IMR-90 (cell line): ENCODE data around the gene GPR84. TPM values are rescaled to one million over a fixed set of nuclear protein-coding genes. Genes with fewer than 3 reads are reported as not detected.
A peak's percentile ranks its signal among the peaks of the same experiment; 100 is the strongest.

Source experiments
- ATAC-seq: fragments of 200-7000 bp; cut with Tn5 transposase; 2 replicates; pipeline ENCODE4 v1.9.1; 2020; ENCODE audit warnings: low read depth, mild to moderate bottlenecking, moderate library complexity
- BruUV-seq: library from RNA; stranded (reverse); fragments of 400-500 nt; replicated peaks from 2 replicates; lab custom pipeline; 2021; lab: Mats Ljungman, UMichigan
- CTCF ChIA-PET: fragments of 300-600 bp; formaldehyde crosslinking; extraction: SDS; loops from one replicate; lab custom pipeline; 2021; ENCODE audit warnings: antibody characterized with exemption; lab: Yijun Ruan, JAX
- POLR2A ChIA-PET: fragments of 300-600 bp; sonication (Branson Sonifier 250); formaldehyde crosslinking; loops from one replicate; lab custom pipeline; 2022; ENCODE audit warnings: antibody characterized with exemption; ENCODE audit not compliant: unreplicated experiment; lab: Charles Lee
- DNase-seq: peaks from one replicate; pipeline ENCODE4 v3.0.0; 2013
- H2AFZ ChIP-seq: replicated peaks from 2 replicates; pipeline ENCODE3; 2013; ENCODE audit warnings: low read length, mild to moderate bottlenecking; ENCODE audit not compliant: poor library complexity
- H2AK5ac ChIP-seq: 2 replicates; pipeline ENCODE4 v1.6.1; 2013; ENCODE audit warnings: low read depth, low read length, inconsistent platforms
- H2AK9ac ChIP-seq: replicated peaks from 2 replicates; pipeline ENCODE3; 2013; ENCODE audit warnings: mild to moderate bottlenecking, low read depth, low read length, moderate library complexity; ENCODE audit not compliant: poor library complexity
- H2BK120ac ChIP-seq: 2 replicates; pipeline ENCODE4 v1.6.1; 2013; ENCODE audit warnings: low read depth, low read length, inconsistent platforms
- H2BK15ac ChIP-seq: 3 replicates; pipeline ENCODE4 v1.6.1; 2013; ENCODE audit warnings: low read depth, low read length, inconsistent platforms
- H2BK20ac ChIP-seq: 2 replicates; pipeline ENCODE4 v1.6.1; 2013; ENCODE audit warnings: low read depth, mild to moderate bottlenecking, inconsistent platforms, low read length, moderate library complexity
- H2BK5ac ChIP-seq: 2 replicates; pipeline ENCODE4 v1.6.1; 2013; ENCODE audit warnings: mild to moderate bottlenecking, low read depth, low read length, inconsistent platforms; ENCODE audit not compliant: poor library complexity, severe bottlenecking
- H3K14ac ChIP-seq: replicated peaks from 2 replicates; pipeline ENCODE4 v1.6.1; 2013; ENCODE audit warnings: low read depth, low read length, inconsistent platforms
- H3K18ac ChIP-seq: 2 replicates; pipeline ENCODE4 v1.6.1; 2013; ENCODE audit warnings: low read depth, low read length, control low read depth
- H3K23ac ChIP-seq: 2 replicates; pipeline ENCODE4 v1.6.1; 2013; ENCODE audit warnings: low read depth, low read length, inconsistent platforms
- H3K27ac ChIP-seq: 2 replicates; pipeline ENCODE4 v1.5.1; 2013; ENCODE audit warnings: mild to moderate bottlenecking, control low read depth, low read length; ENCODE audit not compliant: insufficient read depth
- H3K27me3 ChIP-seq: 2 replicates; pipeline ENCODE4 v1.6.1; 2013; ENCODE audit warnings: low read length; ENCODE audit not compliant: control insufficient read depth, insufficient read depth
- H3K36me3 ChIP-seq: 2 replicates; pipeline ENCODE4 v1.6.1; 2013; ENCODE audit warnings: low read length, mixed read lengths; ENCODE audit not compliant: control insufficient read depth, insufficient read depth
- H3K4ac ChIP-seq: 2 replicates; pipeline ENCODE4 v1.6.1; 2013; ENCODE audit warnings: low read depth, low read length, inconsistent platforms
- H3K4me1 ChIP-seq: 2 replicates; pipeline ENCODE4 v1.6.1; 2013; ENCODE audit warnings: low read length, mixed read lengths; ENCODE audit not compliant: control insufficient read depth, insufficient read depth
- H3K4me2 ChIP-seq: 2 replicates; pipeline ENCODE4 v1.6.1; 2013; ENCODE audit warnings: low read depth, mild to moderate bottlenecking, control low read depth, low read length, moderate library complexity
- H3K4me3 ChIP-seq: 2 replicates; pipeline ENCODE4 v1.5.1; 2013; ENCODE audit warnings: low read depth, mild to moderate bottlenecking, control low read depth, low read length, moderate library complexity; ENCODE audit not compliant: insufficient read depth
- H3K56ac ChIP-seq: 2 replicates; pipeline ENCODE4 v1.6.1; 2013; ENCODE audit warnings: low read length, inconsistent platforms; ENCODE audit not compliant: insufficient read depth; ENCODE audit errors: extremely low read depth
- H3K79me1 ChIP-seq, 2 experiments: 2 replicates each; pipeline ENCODE4 v1.6.1; 2013; ENCODE audit warnings: low read length in 2 of 2, inconsistent platforms in 1 of 2, low read depth in 1 of 2
- H3K9ac ChIP-seq: 2 replicates; pipeline ENCODE4 v1.6.1; 2013; ENCODE audit warnings: low read depth, low read length, control low read depth
- H3K9me1 ChIP-seq: 2 replicates; pipeline ENCODE4 v1.6.1; 2013; ENCODE audit warnings: low read length, inconsistent platforms; ENCODE audit not compliant: insufficient read depth
- H3K9me3 ChIP-seq: 2 replicates; pipeline ENCODE4 v1.6.1; 2013; ENCODE audit warnings: low read length; ENCODE audit not compliant: control insufficient read depth, insufficient read depth
- H4K20me1 ChIP-seq: 2 replicates; pipeline ENCODE4 v1.6.1; 2013; ENCODE audit warnings: low read length, inconsistent platforms; ENCODE audit not compliant: insufficient read depth
- H4K5ac ChIP-seq: 2 replicates; pipeline ENCODE4 v1.6.1; 2013; ENCODE audit warnings: mild to moderate bottlenecking, low read depth, low read length, control low read depth
- H4K8ac ChIP-seq, 2 experiments: 2 replicates each; pipeline ENCODE4 v1.6.1; 2013; ENCODE audit warnings: low read depth in 2 of 2, low read length in 2 of 2, control low read depth in 1 of 2, inconsistent platforms in 1 of 2
- H4K91ac ChIP-seq: 2 replicates; pipeline ENCODE4 v1.6.1; 2013; ENCODE audit warnings: low read depth, low read length, inconsistent platforms; ENCODE audit not compliant: insufficient read depth
- BHLHE40 ChIP-seq: fragments of 150-350 bp; IDR thresholded peaks from 2 replicates; pipeline ENCODE4 v1.6.1; 2016; ENCODE audit warnings: mild to moderate bottlenecking, low read depth, low read length
- CEBPB ChIP-seq: IDR thresholded peaks from 2 replicates; pipeline ENCODE4 v1.6.1; 2012; ENCODE audit warnings: low read depth, low read length, improper control_type of control experiment
- CHD1 ChIP-seq: IDR thresholded peaks from 2 replicates; pipeline ENCODE4 v1.6.1; 2012; ENCODE audit warnings: low read depth, low read length, improper control_type of control experiment
- CTCF ChIP-seq: conservative IDR thresholded peaks from 2 replicates; pipeline ENCODE4 v1.5.1; 2012; ENCODE audit warnings: mild to moderate bottlenecking, low read depth, low read length, improper control_type of control experiment
- FOS ChIP-seq: fragments of 150-350 bp; IDR thresholded peaks from 2 replicates; pipeline ENCODE4 v1.6.1; 2016; ENCODE audit warnings: low read depth, low read length
- MAFK ChIP-seq: IDR thresholded peaks from 2 replicates; pipeline ENCODE4 v1.6.1; 2012; ENCODE audit warnings: low read depth, low read length, improper control_type of control experiment
- MAZ ChIP-seq: IDR thresholded peaks from 2 replicates; pipeline ENCODE4 v1.6.1; 2012; ENCODE audit warnings: low read depth, mild to moderate bottlenecking, low read length, improper control_type of control experiment, moderate library complexity, borderline replicate concordance
- MXI1 ChIP-seq: IDR thresholded peaks from 2 replicates; pipeline ENCODE4 v1.6.1; 2012; ENCODE audit warnings: low read depth, mild to moderate bottlenecking, low read length, moderate library complexity, borderline replicate concordance
- NFE2L2 ChIP-seq: fragments of 150-350 bp; IDR thresholded peaks from 2 replicates; pipeline ENCODE4 v1.6.1; 2016; ENCODE audit warnings: low read depth, mild to moderate bottlenecking, low read length
- POLR2A ChIP-seq: IDR thresholded peaks from 2 replicates; pipeline ENCODE4 v1.6.1; 2012; ENCODE audit warnings: mild to moderate bottlenecking, low read depth, low read length
- RAD21 ChIP-seq: IDR thresholded peaks from 2 replicates; pipeline ENCODE4 v1.6.1; 2012; ENCODE audit warnings: low read length, improper control_type of control experiment
- RCOR1 ChIP-seq: IDR thresholded peaks from 2 replicates; pipeline ENCODE4 v1.6.1; 2012; ENCODE audit warnings: mild to moderate bottlenecking, low read length, improper control_type of control experiment; ENCODE audit not compliant: insufficient replicate concordance
- RFX5 ChIP-seq: IDR thresholded peaks from 2 replicates; pipeline ENCODE4 v1.8.0; 2012; ENCODE audit warnings: low read depth, mild to moderate bottlenecking, low read length, moderate library complexity
- SMC3 ChIP-seq: fragments of 150-350 bp; IDR thresholded peaks from 2 replicates; pipeline ENCODE4 v1.6.1; 2016; ENCODE audit warnings: low read depth, mild to moderate bottlenecking, antibody characterized with exemption, low read length, moderate library complexity
- USF2 ChIP-seq: fragments of 150-350 bp; IDR thresholded peaks from 2 replicates; pipeline ENCODE4 v1.6.1; 2017; ENCODE audit warnings: mild to moderate bottlenecking, antibody characterized with exemption, low read length, low read depth
- WGBS, 2 experiments: methylation state at CpG; one replicate each; pipeline versions ENCODE4 v1.1.5 to v1.1.7; 2013; ENCODE audit warnings: missing lambda C conversion rate in 2 of 2; ENCODE audit not compliant: insufficient read length in 1 of 2; ENCODE audit errors: extremely low coverage in 2 of 2; 5-methylcytosine and 5-hydroxymethylcytosine counted together
- dilution Hi-C: fragments of 300-500 bp; cut with HindIII; formaldehyde crosslinking; loops from one replicate; pipeline ENCODE4 v1.14.3; 2018; ENCODE audit warnings: low sequenced_read_pairs; ENCODE audit not compliant: unreplicated experiment
- in situ Hi-C: fragments of 300-500 bp; cut with MboI; formaldehyde crosslinking; loops from 3 replicates; pipeline ENCODE4 v1.14.3; 2019; ENCODE audit warnings: low sequenced_read_pairs, inconsistent platforms, mixed read lengths
- intact Hi-C: fragments of 100-400 bp; cut with micrococcal nuclease; formaldehyde crosslinking; loops from 2 replicates; pipeline ENCODE4 v1.10.0; 2022
- polyA plus RNA-seq, 3 experiments: library from polyadenylated mRNA; depleted of rRNA; stranded (reverse); fragments of >200 nt; gene quantifications; 2 replicates each; pipeline ENCODE4 v1.2.3, GENCODE V29; 2012; ENCODE audit warnings: low replicate concordance in 1 of 3
- total RNA-seq: library from RNA; depleted of rRNA; stranded (reverse); fragments of >200 nt; gene quantifications from 2 replicates; pipeline ENCODE4 v1.2.3, GENCODE V29; 2012

GPR84 gene
- total and polyA plus RNA-seq, 2 of the 4 experiments (the other 2 are of a cell fraction) = not detected

DNA sequence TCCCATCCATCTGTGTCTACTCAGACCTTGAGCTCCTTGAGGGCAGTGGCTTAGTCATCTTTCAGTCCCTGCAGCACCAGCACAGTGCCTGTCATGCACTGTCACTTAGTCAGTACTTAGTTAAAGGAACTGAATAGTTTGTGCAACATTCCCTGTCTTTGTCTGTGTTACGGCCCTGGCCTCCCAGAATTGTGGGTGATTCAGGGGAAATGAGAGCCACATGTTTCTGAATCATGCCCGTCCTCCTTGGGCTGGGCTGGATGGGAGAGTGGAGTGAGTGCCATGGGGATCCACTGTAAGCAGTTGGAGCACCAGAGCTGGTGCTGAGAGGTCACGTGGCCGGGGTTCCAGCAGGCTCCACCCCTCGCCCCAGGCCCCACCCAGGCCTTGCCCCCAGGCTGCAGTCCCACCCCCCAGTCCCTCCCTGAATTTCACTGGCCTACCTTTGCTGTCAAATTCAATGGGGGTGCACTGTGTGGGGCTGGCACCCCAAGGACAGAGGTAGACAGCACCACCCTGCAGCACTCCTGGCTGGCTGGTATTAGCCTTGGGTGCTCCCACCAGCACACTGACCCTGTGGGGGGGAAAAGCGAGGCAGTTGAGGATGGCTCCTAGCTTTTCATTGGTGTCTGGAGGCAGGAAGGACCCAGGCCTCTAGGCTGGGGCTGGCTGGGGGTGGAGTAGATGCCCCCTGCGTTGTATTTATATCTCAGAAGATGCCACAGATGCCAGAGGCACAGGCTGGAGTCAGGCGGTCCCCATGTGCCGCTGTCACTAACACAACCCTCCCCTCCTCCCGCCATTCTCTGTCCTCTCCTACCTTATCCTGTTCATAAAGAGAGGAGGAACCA, 47.3 kb upstream of the GPR84 start:
- Histone ChIP-seq H4K91ac (0 out of 2 replicates have a peak overlapping the region, but pooled peaks have one; percentile 5), H3K23ac (no peak overlapping the region; the same call in 1 of the 2 replicates), H3K18ac (no peak overlapping the region), H3K36me3 (peaks cover 41% of the 10 kb centered on the region), H2BK15ac (no peak overlapping the region), H3K9me1 (peaks cover 24% of the 10 kb centered on the region), H2AFZ (no peak overlapping the region), H3K14ac (0 out of 2 replicates have a peak overlapping the region, but pooled peaks have one; percentile 21), H3K4me2 (no peak overlapping the region), H3K56ac (peak overlapping the region; percentile 10; the same call in 1 of the 2 replicates), H4K8ac (0 out of 4 replicates have a peak overlapping the region, but pooled peaks of 1 of the 2 experiments have one; percentile 24), H4K5ac (no peak overlapping the region), H3K79me1 (peaks cover 22 to 76% of the 10 kb centered on the region in 2 experiments), H3K27me3 (no peaks in the 10 kb centered on the region), H2AK9ac (peak overlapping the region; percentile 81), H3K4me3 (no peak overlapping the region), H3K9ac (no peak overlapping the region), H2BK20ac (no peak overlapping the region), H2BK5ac (peak overlapping the region; percentile 67), H2AK5ac (peak overlapping the region; percentile 33; the same call in 1 of the 2 replicates), H2BK120ac (no peak overlapping the region), H4K20me1 (peaks cover 90% of the 10 kb centered on the region), H3K27ac (peak overlapping the region; percentile 36), H3K4me1 (peaks cover 30% of the 10 kb centered on the region), H3K9me3 (no peaks in the 10 kb centered on the region), H3K4ac (peak overlapping the region; percentile 38)
- dilution Hi-C loops = no loop called here
- intact Hi-C loops = no loop called here
- in situ Hi-C loops = no loop called here
- ChIA-PET POLR2A (no interaction called here), CTCF (interaction anchor here (0.5 to 1.9 kb wide), 5 partner anchors 9 to 41 kb away, joined by 3 to 15 read pairs (median 4); no protein-coding TSS in a partner anchor)
- BruUV-seq = no TSS peak
- DNase-seq = peak; percentile 96
- 0% methylated on average over 2 of the region's 10 CpGs; no CpG with 5 or more reads in 1 of the 2 experiments for WGBS, 2 experiments
- peak; percentile 89 for ATAC-seq
- TF ChIP-seq POLR2A = 0 out of 2 replicates have a peak, but pooled peaks have one; percentile 32
- TF ChIP-seq BHLHE40 = peak; percentile 55; the same call in 1 of the 2 replicates
- no peak for TF ChIP-seq CHD1
- no peak; the same call in 1 of the 2 replicates for TF ChIP-seq RAD21
- TF ChIP-seq CTCF = no peak
- TF ChIP-seq RCOR1 = peak; percentile 47
- TF ChIP-seq FOS = peak; percentile 61; the same call in 1 of the 2 replicates
- TF ChIP-seq RFX5 = no peak
- peak; percentile 92 for TF ChIP-seq USF2
- TF ChIP-seq MAFK = peak; percentile 16; the same call in 1 of the 2 replicates
- TF ChIP-seq NFE2L2 = peak; percentile 58
- TF ChIP-seq CEBPB = peak; percentile 95
- no peak for TF ChIP-seq SMC3
- TF ChIP-seq MXI1 = peak; percentile 96
- TF ChIP-seq MAZ = peak; percentile 54; the same call in 1 of the 2 replicates
